Measurements from ENCODE around the gene CFTR. TPM values are rescaled to one million over a fixed set of nuclear protein-coding genes. Genes with fewer than 3 reads are reported as not detected.

CFTR gene
- polyA plus RNA-seq, 1 donor (not counting 4 experiments of a cell fraction or from before 2014, with no cell fraction given), result not detected

DNA sequence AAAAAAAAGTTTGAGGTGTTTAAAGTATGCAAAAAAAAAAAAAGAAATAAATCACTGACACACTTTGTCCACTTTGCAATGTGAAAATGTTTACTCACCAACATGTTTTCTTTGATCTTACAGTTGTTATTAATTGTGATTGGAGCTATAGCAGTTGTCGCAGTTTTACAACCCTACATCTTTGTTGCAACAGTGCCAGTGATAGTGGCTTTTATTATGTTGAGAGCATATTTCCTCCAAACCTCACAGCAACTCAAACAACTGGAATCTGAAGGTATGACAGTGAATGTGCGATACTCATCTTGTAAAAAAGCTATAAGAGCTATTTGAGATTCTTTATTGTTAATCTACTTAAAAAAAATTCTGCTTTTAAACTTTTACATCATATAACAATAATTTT is 130.6 kb downstream of the CFTR start:
- Histone ChIP-seq H4K20me1 (ENCODE audit: control insufficient read depth, extremely low read depth, insufficient read depth, low read length) (no peaks in the 10 kb centered on the region), H2AFZ (ENCODE audit: control insufficient read depth, low read length) (no peak overlapping the region), H3K27ac (ENCODE audit: control insufficient read depth, insufficient read depth, low read length) (no peak overlapping the region), H3K4me2 (ENCODE audit: control insufficient read depth, extremely low read depth, insufficient read depth, low read depth, low read length) (no peak overlapping the region), H3K27me3 (ENCODE audit: control insufficient read depth, extremely low read depth, insufficient read depth, low read length) (no peaks in the 10 kb centered on the region), H3K36me3 (ENCODE audit: control insufficient read depth in 2 of 2, extremely low read depth in 1 of 2, insufficient read depth in 2 of 2, low read length in 2 of 2) (no peaks in the 10 kb centered on the region), H3K9ac (ENCODE audit: control insufficient read depth, extremely low read depth, insufficient read depth, low read length) (no peak overlapping the region), H3K4me1 (ENCODE audit: control insufficient read depth, extremely low read depth, insufficient read depth, low read length) (no peaks in the 10 kb centered on the region), H3K9me1 (ENCODE audit: control insufficient read depth, extremely low read depth, insufficient read depth, low read length) (no peaks in the 10 kb centered on the region), H3K79me2 (ENCODE audit: control insufficient read depth, insufficient read depth, low read length) (no peaks in the 10 kb centered on the region), H3K4me3 (ENCODE audit: control insufficient read depth in 2 of 3, extremely low read depth in 1 of 3, insufficient read depth in 2 of 3, low read depth in 1 of 3, low read length in 3 of 3) (no peak overlapping the region), H3K9me3 (ENCODE audit: control insufficient read depth, low read depth, low read length) (no peaks in the 10 kb centered on the region)
- dilution Hi-C loops (cut with MboI; ENCODE audit: extremely low pct_ligation_motif_present, low sequenced_read_pairs), result no loop called here
- TF ChIP-seq, protein P1, sequence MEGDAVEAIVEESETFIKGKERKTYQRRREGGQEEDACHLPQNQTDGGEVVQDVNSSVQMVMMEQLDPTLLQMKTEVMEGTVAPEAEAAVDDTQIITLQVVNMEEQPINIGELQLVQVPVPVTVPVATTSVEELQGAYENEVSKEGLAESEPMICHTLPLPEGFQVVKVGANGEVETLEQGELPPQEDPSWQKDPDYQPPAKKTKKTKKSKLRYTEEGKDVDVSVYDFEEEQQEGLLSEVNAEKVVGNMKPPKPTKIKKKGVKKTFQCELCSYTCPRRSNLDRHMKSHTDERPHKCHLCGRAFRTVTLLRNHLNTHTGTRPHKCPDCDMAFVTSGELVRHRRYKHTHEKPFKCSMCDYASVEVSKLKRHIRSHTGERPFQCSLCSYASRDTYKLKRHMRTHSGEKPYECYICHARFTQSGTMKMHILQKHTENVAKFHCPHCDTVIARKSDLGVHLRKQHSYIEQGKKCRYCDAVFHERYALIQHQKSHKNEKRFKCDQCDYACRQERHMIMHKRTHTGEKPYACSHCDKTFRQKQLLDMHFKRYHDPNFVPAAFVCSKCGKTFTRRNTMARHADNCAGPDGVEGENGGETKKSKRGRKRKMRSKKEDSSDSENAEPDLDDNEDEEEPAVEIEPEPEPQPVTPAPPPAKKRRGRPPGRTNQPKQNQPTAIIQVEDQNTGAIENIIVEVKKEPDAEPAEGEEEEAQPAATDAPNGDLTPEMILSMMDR (optimal IDR thresholded peaks at IDR 0.05 in 1 of 3, IDR thresholded peaks at IDR 0.05 in 1 of 3, conservative IDR thresholded peaks at IDR 0.05 in 1 of 3; ENCODE audit: extremely low read depth in 1 of 3, insufficient read depth in 2 of 3, low read length in 3 of 3), result no peak
- no peak for TF ChIP-seq EZH2 (IDR thresholded peaks at IDR 0.05; ENCODE audit: low read length)
- no peak for DNase-seq (ENCODE audit: low read depth, low spot score)
- FAIRE-seq, result no peak

DNA sequence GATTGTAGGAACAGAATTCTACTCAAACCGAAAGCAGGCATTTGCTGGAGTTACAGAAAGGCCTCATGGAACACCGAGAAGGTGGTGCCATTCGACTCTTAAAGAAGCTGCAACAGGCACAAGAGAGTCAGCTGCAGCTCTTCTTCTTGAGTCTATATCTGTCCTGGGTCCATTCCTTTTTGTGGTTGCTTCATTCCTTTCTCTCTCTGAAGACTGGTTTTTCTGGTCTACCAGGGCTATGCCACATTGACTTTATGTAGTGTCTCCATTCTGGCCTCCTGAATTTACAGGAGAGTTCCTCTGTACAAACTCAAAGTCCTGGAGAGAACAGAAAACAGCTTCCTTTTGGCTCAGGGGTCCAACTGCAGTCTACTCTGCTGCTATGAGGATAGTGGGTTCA is 132.8 kb downstream of the CFTR start:
- no peak for DNase-seq (ENCODE audit: low read depth, low spot score)
- Histone ChIP-seq H3K79me2 (ENCODE audit: control insufficient read depth, insufficient read depth, low read length) (no peaks in the 10 kb centered on the region), H4K20me1 (ENCODE audit: control insufficient read depth, extremely low read depth, insufficient read depth, low read length) (no peaks in the 10 kb centered on the region), H2AFZ (ENCODE audit: control insufficient read depth, low read length) (no peak overlapping the region), H3K27ac (ENCODE audit: control insufficient read depth, insufficient read depth, low read length) (no peak overlapping the region), H3K9ac (ENCODE audit: control insufficient read depth, extremely low read depth, insufficient read depth, low read length) (no peak overlapping the region), H3K4me3 (ENCODE audit: control insufficient read depth in 2 of 3, extremely low read depth in 1 of 3, insufficient read depth in 2 of 3, low read depth in 1 of 3, low read length in 3 of 3) (no peak overlapping the region), H3K9me3 (ENCODE audit: control insufficient read depth, low read depth, low read length) (no peaks in the 10 kb centered on the region), H3K27me3 (ENCODE audit: control insufficient read depth, extremely low read depth, insufficient read depth, low read length) (no peaks in the 10 kb centered on the region), H3K4me2 (ENCODE audit: control insufficient read depth, extremely low read depth, insufficient read depth, low read depth, low read length) (no peak overlapping the region), H3K9me1 (ENCODE audit: control insufficient read depth, extremely low read depth, insufficient read depth, low read length) (no peaks in the 10 kb centered on the region), H3K4me1 (ENCODE audit: control insufficient read depth, extremely low read depth, insufficient read depth, low read length) (no peaks in the 10 kb centered on the region), H3K36me3 (ENCODE audit: control insufficient read depth in 2 of 2, extremely low read depth in 1 of 2, insufficient read depth in 2 of 2, low read length in 2 of 2) (no peaks in the 10 kb centered on the region)
- no peak for FAIRE-seq
- TF ChIP-seq EZH2 (IDR thresholded peaks at IDR 0.05; ENCODE audit: low read length), result no peak
- TF ChIP-seq, protein P1 (optimal IDR thresholded peaks at IDR 0.05 in 1 of 3, IDR thresholded peaks at IDR 0.05 in 1 of 3, conservative IDR thresholded peaks at IDR 0.05 in 1 of 3; ENCODE audit: extremely low read depth in 1 of 3, insufficient read depth in 2 of 3, low read length in 3 of 3), result no peak
- dilution Hi-C loops (cut with MboI; ENCODE audit: extremely low pct_ligation_motif_present, low sequenced_read_pairs), result no loop called here

Measured in keratinocyte (primary cell).